ENCODE results near the gene COL5A1.

Gene COL5A1

DNA sequence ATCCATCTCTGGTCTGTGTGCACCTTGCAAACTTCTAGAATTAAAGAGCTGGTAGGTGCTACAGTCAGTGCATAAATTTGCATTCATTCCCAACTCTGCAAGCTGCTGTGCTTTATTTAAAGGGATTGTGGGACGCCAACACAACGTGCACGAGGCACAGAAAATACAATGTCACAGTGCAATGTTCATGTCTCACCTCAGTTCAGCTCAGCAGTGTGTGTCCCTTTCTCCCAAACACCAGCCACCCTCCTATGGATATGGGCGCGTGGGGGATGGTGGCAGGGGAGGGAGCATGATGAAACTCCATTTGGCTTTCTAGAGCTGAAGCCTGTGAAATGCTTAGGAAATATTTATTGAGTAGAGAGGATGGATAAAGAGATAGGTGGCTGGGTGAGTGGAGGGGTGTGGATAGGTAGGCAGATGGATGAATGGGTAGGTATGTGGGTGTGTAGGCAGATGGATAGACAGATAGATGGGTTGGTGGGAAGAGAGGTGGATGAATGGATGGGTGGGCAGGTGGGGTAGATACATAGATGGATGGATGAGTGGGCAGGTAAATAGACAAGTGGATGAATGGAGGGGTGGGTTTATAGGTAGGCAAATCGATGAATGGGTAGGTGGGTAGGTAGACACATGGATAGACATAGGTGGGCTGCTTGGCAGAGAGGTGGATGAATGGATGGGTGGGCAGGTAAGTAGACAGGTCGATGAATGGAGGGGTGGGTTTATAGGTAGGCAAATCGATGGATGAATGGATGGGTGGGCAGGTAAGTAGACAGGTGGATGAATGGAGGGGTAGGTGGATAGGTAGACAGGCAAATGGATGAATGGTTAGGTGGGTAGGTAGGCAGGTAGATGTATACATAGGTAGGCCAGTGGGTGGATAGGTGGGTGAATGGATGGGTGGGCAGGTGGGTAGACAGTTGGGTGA lies 146.3 kb downstream of the COL5A1 start:
- DNase-seq (ENCODE audit: low read depth in 2 of 2) = no peak

DNA sequence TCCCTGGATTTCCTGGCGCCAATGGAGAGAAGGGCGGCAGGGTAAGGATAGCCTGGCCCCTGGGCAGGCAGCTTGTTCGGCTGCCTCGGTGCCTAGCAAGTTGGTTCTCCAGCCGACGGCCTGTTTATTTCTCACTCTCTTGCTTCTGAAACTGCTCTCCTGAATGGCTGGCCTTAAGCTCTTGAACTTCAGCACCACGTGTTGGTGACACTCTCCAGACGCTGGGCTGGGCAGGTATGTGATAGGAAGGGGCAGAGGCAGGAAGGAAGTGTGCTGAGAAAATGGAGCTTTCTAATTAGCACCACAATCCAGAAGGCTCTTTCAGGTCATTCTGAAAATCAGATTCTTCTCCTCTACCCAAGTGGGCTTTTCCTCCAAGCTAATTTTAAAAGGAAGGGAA lies 147.6 kb downstream of the COL5A1 start:
- DNase-seq (ENCODE audit: low read depth in 2 of 2) = no peak

DNA sequence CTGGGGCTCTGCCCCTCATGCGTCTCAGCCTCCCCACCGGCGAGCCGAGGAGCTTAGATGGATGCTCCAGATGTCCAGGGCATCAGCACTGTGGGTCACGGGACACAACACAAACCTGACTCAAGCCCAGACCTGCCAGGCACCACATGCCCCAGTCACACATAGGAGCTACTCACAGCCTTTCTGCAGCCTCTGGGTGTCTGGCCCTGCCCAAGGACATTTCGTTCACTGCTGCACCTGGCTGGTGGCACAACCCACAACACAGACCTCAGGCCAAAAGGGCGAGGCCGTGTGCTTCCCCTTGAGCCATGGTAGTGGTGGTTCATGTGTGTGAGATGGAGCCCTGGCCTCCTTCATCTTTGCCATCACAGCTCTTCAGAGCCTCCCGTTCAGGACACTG lies 149.4 kb downstream of the COL5A1 start:
- no peak for DNase-seq (ENCODE audit: low read depth in 2 of 2)

DNA sequence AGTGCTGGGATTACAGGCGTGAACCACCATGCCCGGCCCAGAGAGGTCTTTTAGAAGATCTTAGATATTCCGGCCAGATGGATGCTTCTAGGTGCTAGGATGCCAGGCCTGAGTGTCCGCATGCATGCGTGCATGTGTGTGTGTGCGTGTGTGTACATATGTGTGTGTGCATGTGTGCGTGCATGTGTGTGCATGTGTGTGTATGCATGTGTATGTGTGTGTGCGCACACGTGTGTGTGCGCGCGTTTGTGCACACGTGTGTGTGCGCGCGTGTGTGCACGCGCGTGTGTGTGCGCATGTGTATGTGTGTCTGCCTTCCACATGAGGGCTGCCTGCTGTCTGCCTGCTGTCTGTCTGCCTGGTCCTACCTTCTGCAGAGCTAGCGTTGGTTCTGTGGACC lies 151.0 kb downstream of the COL5A1 start:
- DNase-seq (ENCODE audit: low read depth in 2 of 2) = no peak

DNA sequence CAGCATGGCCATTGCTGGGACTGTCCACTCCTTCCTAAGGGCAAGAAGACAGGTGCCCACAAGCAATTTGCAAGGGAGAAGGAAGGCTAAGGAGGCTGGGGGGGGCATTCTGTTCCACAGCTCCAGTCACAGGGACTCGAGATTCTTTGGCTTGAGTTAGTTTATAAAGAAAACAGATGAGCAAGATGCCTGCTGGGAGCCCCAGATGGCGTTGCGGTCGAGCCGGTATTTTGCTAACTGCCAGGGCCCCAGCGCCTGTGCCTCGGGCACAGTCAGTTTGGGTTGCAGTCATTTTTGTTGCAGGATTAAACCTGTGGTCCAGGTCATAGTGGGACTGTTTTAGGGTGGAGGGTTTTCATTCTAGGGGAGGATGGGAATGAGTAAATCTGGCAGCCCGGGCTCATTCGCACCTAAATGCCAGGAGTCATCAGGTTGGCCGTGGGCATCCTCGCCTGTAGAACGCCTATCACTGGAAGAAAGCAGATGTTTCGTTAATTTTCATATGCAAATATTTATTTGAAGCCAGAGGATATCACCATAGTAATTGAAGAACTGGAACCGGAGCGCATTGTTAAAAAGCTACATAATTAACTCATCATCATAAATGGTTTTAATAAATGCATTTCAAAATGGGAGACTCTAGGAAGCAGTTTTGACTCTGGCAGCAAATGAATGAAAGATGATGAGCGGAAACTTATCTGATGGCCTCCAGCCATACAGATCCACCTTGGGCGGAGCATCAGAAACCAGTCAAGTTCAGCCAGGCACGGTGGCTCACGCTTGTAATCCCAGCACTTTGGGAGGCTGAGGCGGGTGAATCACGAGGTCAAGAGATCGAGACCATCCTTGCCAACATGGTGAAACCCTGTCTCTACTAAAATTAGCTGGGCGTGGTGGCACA lies 151.9 kb downstream of the COL5A1 start:
- DNase-seq (ENCODE audit: low read depth in 2 of 2) = no peak

DNA sequence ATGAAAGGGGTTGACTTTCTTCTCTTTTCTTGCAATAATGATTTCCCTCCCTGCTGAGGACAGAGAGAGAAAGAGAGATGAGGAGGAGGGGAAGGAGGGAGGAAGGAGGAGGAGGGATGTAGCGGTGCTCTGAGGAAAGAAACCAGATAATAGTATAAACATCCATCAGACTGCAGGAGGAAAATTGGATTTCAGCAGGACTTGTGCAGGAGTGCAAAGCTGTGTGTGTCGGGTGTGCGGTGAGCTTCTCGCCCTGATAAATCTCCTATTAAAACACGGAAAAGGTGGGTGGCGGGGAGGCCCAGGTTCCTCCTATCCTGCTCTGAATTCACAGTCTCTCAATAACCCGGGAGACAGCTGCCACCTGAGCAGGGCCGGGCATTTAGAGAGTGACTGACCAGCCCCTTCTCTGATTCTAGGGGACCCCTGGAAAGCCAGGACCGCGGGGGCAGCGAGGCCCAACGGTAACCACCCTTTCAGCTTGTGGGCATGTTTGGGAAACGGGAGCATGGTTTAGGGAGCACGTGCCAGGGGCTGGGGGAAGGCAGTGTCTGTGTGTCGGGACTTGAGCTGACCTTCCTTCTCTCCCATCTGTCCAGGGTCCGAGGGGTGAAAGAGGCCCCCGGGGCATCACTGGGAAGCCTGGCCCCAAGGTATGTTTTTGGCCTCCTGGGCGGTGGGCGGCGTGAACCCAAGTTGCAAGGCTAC lies 153.2 kb downstream of the COL5A1 start:
- no peak for DNase-seq (ENCODE audit: low read depth in 2 of 2)

DNA sequence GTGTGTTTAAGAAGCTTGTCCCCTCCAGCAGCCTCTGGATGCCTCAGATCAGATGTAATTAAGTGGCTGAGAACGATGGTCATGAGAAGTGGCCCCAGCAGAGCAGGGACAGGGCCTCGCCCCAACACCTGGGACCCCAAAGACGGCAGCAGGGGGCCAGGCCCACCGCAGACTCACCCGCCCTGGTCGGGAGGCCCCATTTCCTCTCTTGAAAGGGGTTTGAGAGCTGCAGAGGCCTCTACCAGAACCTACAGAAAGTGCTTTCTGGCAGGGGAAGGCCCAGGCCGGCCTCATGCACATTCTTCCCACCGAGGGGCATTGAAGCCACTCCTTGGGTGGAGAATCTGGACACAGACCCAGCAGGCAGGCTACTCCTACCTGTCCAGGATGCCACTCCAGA lies 153.8 kb downstream of the COL5A1 start:
- DNase-seq (ENCODE audit: low read depth in 2 of 2) = no peak

DNA sequence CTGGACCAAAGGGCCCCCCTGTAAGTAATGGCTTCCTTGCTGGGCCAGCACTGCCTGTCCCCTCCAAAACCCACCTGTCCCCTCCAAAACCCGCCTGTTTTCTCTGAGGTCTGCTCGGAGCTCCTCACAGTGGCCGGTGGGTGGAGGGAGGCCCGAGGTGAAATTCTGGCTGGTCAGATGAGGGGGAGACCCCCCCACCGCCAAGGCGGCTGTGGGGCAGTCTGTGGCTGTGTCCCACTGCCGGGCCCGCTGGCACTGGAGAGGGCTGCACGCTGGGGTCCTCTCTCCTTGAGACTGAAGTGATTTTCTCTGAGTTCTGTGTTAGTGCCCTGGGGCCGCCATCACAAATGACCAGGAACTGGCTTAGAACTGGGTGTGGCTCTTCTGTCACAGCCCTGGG lies 155.3 kb downstream of the COL5A1 start:
- DNase-seq (ENCODE audit: low read depth in 2 of 2) = no peak

DNA sequence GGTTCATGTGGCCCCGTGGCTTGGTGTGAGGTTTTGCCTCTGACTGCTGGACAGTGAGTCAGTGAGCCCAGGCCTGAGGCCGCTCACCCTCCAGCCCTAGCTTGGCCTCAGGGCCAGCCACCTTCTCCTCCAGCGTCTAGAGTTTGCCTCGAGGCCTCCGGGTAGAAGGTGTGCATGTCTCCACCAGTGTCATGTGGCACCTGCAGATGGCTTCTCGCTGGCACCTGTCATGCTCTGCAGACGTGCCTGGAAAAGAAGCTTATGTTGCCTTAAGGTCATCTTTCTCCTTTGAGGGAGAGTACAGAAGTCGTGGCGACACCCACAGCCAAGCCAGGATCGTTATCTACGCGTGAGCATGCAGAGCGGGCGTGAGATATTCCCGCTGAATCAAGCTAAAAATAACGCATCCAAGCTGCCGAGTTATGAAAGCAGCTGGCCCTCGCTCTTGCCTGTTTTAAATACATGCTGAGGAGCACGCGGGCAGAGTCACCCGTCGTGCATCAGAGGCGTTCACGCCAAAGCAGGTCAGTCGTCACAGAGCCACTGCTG lies 159.3 kb downstream of the COL5A1 start:
- DNase-seq (ENCODE audit: low read depth in 2 of 2) = no peak

DNA sequence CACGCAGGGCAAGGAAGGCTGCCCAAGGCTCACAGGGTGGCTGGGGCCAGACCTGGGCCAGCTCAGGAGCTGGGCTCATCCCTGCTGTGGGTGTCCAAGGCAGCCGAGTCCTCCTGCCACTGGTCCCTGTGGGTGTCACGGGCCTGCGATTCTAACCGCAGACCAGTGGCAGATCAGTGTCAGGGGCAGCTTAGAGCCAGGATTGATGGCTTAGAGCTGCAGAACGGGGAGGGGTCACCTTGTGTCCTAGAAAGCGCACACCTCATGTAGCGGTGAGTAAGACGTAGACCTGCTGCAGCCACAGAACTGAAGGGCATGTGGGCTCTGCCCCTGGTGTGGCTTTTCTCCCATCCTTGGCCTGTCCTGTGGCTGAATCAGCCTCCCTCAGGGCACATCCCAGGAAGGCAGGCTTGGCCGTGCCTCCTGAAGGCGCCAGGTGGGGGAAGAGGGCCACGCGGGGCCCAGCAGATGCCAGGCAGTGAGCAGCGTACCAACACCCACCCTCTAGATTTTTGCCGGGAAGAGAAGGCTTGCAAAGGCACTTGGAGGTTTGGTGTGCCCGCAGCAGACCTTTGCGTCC lies 160.7 kb downstream of the COL5A1 start:
- no peak for DNase-seq (ENCODE audit: low read depth in 2 of 2)

DNA sequence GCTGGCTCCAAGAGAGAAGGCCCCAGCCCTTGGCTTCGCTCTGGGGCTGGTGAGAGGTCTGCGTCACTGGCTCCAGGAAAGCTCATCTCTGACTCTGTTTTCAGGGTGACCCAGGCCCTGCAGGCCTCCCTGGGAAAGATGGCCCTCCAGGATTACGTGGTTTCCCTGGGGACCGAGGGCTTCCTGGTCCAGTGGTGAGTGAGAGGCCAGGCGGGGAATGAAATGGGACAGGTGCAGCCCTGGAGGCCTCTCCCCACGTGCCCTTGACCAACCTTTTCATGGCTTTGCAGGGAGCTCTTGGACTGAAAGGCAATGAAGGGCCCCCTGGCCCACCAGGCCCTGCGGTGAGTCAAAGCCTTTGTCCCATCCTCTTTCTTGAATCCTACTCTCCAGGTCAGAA lies 163.3 kb downstream of the COL5A1 start:
- no peak for DNase-seq (ENCODE audit: low read depth in 2 of 2)

DNA sequence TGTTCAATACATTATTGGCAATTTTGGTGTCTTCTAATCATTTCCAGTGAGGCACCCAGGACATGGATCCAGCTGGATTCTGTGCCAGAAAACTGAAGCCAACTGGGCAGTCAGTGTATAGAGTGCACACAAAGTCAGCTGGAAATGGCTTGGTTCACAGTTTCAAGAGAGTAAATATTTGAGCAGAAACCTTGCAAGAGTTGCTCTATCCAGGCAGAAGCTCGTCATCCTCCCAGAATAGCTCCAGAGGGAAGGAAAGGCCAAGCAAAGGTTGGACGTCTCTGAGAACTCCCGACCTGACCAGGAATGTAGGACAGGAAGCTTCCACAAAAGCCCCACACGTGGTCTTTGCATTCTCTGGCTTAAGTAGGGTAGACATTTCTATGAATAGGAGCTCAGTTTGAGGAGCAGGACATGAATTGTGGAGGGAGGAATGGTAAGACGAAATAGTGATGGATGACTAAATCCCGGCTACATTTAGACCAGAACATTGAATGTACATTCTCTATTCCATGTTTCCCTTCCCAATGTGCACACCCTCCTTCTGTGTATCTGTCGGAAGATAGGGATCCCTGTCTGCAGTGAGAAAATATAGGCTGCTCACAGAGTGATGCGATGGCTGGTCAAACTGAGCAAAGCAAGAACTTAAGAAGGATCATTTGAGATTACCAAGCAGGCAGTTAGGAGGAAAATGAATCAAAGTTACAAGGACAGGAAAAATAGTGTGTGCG lies 166.3 kb downstream of the COL5A1 start:
- DNase-seq (ENCODE audit: low read depth in 2 of 2) = no peak

DNA sequence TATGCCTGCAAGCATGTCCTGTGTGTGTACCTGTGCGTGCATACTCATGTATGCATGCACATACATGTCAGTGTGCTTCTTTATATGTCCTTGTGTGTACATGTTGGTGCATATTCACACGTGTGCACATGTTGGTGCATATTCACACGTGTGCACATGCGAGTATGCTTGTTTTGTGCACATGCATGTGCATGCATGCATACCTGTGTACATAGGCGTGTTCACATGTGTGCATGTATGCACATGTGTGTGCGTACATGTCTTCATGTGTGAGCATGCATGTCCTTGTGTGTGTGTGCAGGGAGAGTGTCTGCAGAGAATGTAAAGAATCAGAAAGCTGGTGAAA lies 166.8 kb downstream of the COL5A1 start:
- DNase-seq (ENCODE audit: low read depth in 2 of 2) = no peak

DNA sequence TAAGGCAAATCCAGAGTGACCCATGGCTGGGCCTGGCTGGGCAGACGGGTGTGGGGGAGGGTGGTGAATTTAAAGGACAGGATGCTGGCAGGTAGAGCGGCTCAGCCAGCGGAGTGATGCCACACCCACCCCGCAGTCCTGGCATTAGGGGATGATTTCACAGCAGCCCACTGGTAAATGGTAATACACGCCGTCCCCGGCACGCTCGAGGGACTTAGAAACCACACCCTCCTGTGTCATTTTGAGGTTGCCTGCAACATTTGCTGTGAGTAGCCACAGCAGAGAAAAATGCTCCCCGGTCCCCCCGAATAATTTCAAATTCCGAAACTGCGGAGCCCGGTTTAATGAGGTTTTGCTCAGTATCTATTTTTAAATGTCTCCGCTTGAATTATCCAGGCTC lies 167.7 kb downstream of the COL5A1 start:
- no peak for DNase-seq (ENCODE audit: low read depth in 2 of 2)

DNA sequence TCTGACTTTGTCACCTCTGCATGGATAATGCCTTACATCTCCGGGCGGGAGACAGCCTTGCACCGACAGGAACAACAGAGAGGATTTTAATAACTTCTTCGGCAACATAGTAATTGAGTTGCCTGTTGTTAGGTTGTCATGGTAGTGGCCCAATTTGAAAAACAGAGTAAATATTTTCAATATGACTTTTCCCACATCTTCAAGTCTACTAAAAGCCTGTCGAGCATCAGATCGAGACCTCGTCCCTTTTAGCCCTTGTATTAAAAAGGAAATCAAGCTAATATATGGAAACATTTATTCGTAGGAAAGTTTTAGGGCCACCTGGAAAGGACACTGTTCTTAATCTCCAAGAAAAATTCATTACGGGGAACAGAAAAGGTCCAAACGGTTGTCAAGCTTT lies 168.2 kb downstream of the COL5A1 start:
- DNase-seq (ENCODE audit: low read depth in 2 of 2) = no peak

DNA sequence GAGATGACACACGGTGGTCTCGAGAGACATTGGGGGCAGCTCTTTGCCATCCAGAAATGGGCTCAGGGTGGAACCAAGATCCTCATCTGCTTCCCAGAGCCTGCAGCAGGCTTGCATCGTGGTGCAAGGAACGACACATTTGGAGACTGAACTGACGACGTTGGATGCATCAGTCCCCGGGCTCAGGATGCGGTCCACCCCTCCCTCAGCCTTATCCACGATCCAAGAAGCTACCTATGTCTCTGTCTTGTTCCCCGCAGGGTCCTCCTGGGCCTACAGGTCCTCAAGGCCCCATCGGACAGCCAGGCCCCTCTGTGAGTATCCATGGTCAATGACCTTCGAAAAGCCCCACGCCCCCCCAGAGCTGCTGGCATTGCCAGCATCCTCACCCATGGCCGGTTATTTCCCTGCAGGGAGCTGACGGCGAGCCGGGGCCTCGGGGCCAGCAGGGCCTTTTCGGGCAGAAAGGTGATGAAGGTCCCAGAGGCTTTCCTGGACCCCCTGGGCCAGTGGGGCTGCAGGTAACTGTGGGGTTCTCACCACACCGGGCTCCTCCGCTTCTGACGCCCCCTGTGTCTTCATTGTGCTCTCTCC lies 169.6 kb downstream of the COL5A1 start:
- DNase-seq (ENCODE audit: low read depth in 2 of 2) = no peak

DNA sequence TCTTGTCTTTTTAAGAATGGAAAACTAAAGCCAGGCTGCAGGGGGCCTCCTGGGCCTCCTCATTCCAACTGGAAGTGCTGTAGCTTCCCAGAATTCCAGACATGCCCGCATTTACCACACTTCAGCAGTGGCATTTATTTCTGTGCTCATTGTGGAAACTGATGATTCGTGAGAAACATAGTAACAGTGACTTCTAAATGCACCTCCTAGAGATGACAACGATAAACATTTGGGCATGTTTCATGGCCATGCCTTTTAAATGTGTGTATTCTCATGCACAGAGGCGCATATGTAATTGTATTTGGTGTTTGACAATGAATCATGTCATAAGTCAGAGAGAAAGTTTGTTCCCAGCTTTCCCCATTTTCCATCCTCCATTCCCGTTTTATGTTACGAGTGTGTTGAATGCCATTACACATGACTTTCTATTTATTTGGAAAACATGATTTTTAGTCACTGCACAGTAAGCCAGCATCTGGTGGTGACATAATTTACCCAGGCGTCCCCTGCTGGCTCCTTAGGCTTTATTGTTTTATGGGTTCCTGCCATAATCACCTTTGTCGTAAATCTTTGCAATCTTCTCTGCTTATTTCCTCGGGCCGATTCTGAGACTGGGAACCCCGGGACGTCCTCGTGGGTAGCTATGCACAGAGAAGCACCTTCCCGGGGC lies 170.2 kb downstream of the COL5A1 start:
- no peak for DNase-seq (ENCODE audit: low read depth in 2 of 2)

DNA sequence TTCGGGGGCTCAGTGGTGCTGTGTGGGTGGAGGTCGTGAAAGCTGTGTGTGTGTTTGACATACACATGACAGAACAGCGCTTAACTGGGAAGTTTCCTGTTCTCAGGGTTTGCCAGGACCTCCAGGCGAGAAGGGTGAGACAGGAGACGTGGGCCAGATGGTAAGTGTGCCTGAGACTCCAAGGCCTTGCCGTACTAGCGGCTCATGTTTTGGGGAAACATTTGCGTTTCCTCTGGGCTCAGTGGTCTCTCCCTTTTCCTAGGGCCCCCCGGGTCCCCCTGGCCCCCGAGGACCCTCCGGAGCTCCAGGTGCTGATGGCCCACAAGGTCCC lies 170.7 kb downstream of the COL5A1 start:
- no peak for DNase-seq (ENCODE audit: low read depth in 2 of 2)

DNA sequence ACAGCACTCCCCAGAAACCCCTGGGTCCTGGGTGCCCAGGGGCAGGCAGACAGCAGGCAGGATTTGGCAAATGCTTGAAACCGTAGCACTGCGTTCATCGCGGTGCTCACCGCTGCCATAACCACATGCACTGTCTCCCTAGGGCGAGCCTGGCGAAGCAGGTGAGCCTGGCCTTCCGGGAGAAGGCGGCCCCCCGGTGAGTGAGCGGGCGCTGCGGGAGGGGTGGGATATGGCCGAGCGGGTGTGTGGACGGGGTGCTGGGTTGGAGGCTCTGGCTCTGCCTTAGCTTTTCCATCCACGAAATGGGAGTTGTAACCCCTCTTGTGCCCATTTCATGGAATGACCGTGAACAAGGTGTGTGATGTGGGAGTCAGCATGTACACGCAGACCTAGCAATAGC lies 172.2 kb downstream of the COL5A1 start:
- no peak for DNase-seq (ENCODE audit: low read depth in 2 of 2)

DNA sequence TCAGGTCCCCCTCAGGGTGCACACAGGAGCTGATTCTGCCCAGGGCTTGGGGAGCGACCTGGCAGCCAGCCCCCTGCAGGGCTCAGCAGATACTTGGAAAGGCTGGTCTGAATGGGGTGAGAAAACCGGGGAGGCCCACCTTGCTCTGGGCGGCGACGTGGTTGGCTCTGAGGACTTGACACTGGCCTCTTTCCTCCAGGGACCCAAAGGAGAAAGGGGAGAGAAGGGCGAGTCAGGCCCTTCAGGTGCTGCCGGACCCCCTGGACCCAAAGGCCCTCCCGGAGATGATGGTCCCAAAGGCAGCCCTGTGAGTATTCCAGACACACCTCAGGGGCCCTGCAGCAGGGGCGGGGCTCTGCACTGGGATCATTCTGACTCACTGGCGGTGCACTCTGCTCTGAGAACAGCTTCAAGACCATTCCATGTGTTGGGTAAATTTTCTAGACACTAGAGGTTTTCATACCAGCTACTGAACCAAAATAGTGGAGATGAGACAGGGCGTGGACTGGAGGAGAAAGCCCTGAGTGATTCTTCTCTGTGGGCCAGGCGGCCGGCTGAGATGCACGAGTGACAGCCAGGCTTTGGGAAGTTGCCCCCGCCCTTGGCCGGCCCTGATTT lies 173.1 kb downstream of the COL5A1 start:
- no peak for DNase-seq (ENCODE audit: low read depth in 2 of 2)

All from stimulated activated CD8-positive, alpha-beta memory T cell treated with anti-CD3 and anti-CD28 coated beads, Interleukin-2, amount 100 ng/mL, for 48 hours (primary cell).